Loucy (cell line): ENCODE data around the gene BHLHE23.

Experiments used
- H2AFZ ChIP-seq: fragments of 200-600 bp; sonication (generic); 2 replicates; pipeline ENCODE4 v1.6.0; 2016; ENCODE audit warnings: antibody characterized with exemption, mild to moderate bottlenecking, low read length, moderate library complexity
- H3F3A ChIP-seq: fragments of 200-600 bp; 2 replicates; pipeline ENCODE4 v1.6.0; 2016; ENCODE audit warnings: antibody characterized with exemption, low read depth, mild to moderate bottlenecking
- H3K27me3 ChIP-seq: fragments of 200-600 bp; sonication (generic); 2 replicates; pipeline ENCODE4 v1.6.1; 2014; ENCODE audit warnings: low read length, mild to moderate bottlenecking; ENCODE audit not compliant: insufficient read depth, poor library complexity, severe bottlenecking
- H3K36me3 ChIP-seq: fragments of 200-600 bp; sonication (generic); 2 replicates; pipeline ENCODE4 v1.6.1; 2016; ENCODE audit warnings: low read length; ENCODE audit not compliant: insufficient read depth
- H3K4me1 ChIP-seq: fragments of 200-600 bp; sonication (generic); 2 replicates; pipeline ENCODE4 v1.5.1; 2014; ENCODE audit warnings: low read length, mild to moderate bottlenecking; ENCODE audit not compliant: insufficient read depth, poor library complexity, severe bottlenecking
- H3K4me2 ChIP-seq: fragments of 200-600 bp; sonication (generic); 2 replicates; pipeline ENCODE4 v1.6.0; 2014; ENCODE audit warnings: antibody characterized with exemption, low read length, low read depth, mild to moderate bottlenecking; ENCODE audit not compliant: poor library complexity, severe bottlenecking
- H3K4me3 ChIP-seq: fragments of 200-600 bp; sonication (generic); 2 replicates; pipeline ENCODE4 v1.5.1; 2014; ENCODE audit warnings: low read length, mild to moderate bottlenecking, mixed read lengths; ENCODE audit not compliant: poor library complexity, severe bottlenecking
- H3K79me2 ChIP-seq: fragments of 200-600 bp; sonication (generic); 2 replicates; pipeline ENCODE4 v1.6.1; 2014; ENCODE audit warnings: low read length; ENCODE audit not compliant: insufficient read depth
- H3K9ac ChIP-seq: fragments of 200-600 bp; sonication (generic); 2 replicates; pipeline ENCODE4 v1.6.0; 2014; ENCODE audit warnings: mild to moderate bottlenecking, low read depth, low read length, moderate library complexity; ENCODE audit not compliant: poor library complexity, severe bottlenecking
- H3K9me2 ChIP-seq: fragments of 200-600 bp; sonication (generic); replicated peaks from 2 replicates; pipeline ENCODE4 v1.6.1; 2016; ENCODE audit warnings: low read depth, low read length, mixed read lengths
- H3K9me3 ChIP-seq: fragments of 200-600 bp; sonication (generic); 2 replicates; pipeline ENCODE4 v1.6.1; 2014; ENCODE audit warnings: mild to moderate bottlenecking, antibody characterized with exemption, low read length, low read depth; ENCODE audit not compliant: insufficient read depth
- H4K20me1 ChIP-seq: fragments of 200-600 bp; sonication (generic); 2 replicates; pipeline ENCODE4 v1.6.0; 2014; ENCODE audit warnings: antibody characterized with exemption, low read length, mild to moderate bottlenecking; ENCODE audit not compliant: insufficient read depth, poor library complexity, severe bottlenecking
- EZH2phosphoT487 ChIP-seq: fragments of 200-600 bp; IDR thresholded peaks from 2 replicates; pipeline ENCODE4 v1.6.1; 2018; ENCODE audit warnings: antibody characterized with exemption, mild to moderate bottlenecking, moderate library complexity, borderline replicate concordance
- TF ChIP-seq, protein P1 (sequence below): fragments of 200-600 bp; sonication (generic); conservative IDR thresholded peaks from 2 replicates; pipeline ENCODE4 v1.5.1; 2014; ENCODE audit warnings: mild to moderate bottlenecking, antibody characterized with exemption, low read length

Gene BHLHE23

DNA sequence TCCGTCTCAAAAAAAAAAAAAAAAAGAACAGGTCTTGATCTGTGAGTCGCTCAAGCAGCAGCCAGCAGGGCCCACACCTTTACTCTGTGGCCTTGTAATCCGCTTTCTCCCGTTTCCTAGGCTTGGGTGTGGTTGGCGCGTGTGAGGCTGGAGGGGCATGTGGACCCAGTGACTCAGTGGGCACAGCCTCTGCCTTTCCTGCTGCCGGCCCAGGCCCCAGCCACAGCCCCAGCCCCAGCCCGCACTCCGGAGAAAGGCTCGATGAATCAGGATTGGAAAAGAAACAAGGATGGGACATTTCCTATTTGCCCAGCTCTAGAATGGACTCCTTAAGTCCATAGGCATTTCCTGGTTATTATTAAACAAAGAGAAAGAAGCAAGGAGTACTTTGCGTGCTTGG, 4.3 kb downstream of the BHLHE23 start:
- Histone ChIP-seq H3K36me3 (no peaks in the 10 kb centered on the region), H3K4me3 (no peak overlapping the region), H4K20me1 (peaks cover 20% of the 10 kb centered on the region), H3K9me3 (no peaks in the 10 kb centered on the region), H3F3A (peaks cover 10% of the 10 kb centered on the region; the same call in 1 of the 2 replicates), H3K79me2 (peaks cover 56% of the 10 kb centered on the region), H3K4me2 (peak overlapping the region; percentile 84), H3K9ac (no peak overlapping the region), H3K27me3 (peaks cover 30% of the 10 kb centered on the region), H3K9me2 (no peaks in the 10 kb centered on the region), H3K4me1 (peaks cover 66% of the 10 kb centered on the region), H2AFZ (no peak overlapping the region)
- TF ChIP-seq, protein P1, sequence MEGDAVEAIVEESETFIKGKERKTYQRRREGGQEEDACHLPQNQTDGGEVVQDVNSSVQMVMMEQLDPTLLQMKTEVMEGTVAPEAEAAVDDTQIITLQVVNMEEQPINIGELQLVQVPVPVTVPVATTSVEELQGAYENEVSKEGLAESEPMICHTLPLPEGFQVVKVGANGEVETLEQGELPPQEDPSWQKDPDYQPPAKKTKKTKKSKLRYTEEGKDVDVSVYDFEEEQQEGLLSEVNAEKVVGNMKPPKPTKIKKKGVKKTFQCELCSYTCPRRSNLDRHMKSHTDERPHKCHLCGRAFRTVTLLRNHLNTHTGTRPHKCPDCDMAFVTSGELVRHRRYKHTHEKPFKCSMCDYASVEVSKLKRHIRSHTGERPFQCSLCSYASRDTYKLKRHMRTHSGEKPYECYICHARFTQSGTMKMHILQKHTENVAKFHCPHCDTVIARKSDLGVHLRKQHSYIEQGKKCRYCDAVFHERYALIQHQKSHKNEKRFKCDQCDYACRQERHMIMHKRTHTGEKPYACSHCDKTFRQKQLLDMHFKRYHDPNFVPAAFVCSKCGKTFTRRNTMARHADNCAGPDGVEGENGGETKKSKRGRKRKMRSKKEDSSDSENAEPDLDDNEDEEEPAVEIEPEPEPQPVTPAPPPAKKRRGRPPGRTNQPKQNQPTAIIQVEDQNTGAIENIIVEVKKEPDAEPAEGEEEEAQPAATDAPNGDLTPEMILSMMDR, result no peak
- TF ChIP-seq EZH2phosphoT487, result no peak

DNA sequence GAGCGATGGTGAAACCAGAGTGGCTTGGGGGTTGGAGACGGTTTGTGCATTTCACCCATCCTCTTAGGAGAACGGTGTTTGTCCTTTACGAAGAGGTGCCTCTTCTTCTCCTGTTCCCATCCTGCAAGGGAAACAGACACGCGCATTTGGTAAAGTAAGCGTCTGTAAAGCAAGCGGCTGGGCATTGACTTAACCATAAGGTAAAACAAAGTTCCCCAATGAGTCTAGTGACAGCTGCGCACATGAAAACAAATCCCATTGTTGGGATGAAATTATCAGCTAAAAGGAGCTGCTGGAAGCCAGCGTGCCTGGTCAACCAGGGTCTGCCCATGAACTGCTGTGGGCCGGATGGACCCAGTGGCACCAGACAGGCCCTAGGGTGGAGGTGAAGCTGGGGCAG, 5.8 kb downstream of the BHLHE23 start:
- Histone ChIP-seq H3K4me3 (no peak overlapping the region), H2AFZ (no peak overlapping the region), H4K20me1 (peaks cover 19% of the 10 kb centered on the region), H3K4me1 (peaks cover 61% of the 10 kb centered on the region), H3K9me2 (no peaks in the 10 kb centered on the region), H3K79me2 (peaks cover 47% of the 10 kb centered on the region), H3K9ac (peak overlapping the region; percentile 57), H3F3A (peaks cover 10% of the 10 kb centered on the region; the same call in 1 of the 2 replicates), H3K36me3 (no peaks in the 10 kb centered on the region), H3K27me3 (peaks cover 16% of the 10 kb centered on the region), H3K9me3 (no peaks in the 10 kb centered on the region), H3K4me2 (peak overlapping the region; percentile 69)
- TF ChIP-seq, protein P1, result no peak
- no peak for TF ChIP-seq EZH2phosphoT487

DNA sequence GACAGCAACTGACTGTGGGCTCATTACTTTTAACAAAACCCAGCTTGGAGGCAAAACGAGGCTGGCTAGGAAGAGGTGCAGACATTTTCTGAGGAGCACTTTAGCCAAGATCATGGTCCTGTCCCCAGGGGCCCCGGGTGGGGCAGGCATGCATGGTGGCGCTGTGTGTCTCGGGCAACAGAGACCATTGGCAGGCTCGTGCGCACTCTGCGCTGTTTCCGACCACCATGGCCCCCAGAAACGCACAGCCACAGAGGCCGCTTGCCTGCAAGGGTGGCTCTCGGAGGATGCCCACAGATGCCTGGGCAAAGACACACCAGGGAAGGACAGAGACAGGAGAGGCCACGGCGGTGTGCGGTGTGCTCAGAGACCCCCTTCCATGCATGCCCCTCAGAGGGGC, 6.7 kb downstream of the BHLHE23 start:
- no peaks in the 10 kb centered on the region for H3K36me3 ChIP-seq
- peak overlapping the region; percentile 38 for H2AFZ ChIP-seq
- peaks cover 10% of the 10 kb centered on the region; the same call in 1 of the 2 replicates for H3F3A ChIP-seq
- H4K20me1 ChIP-seq, result peaks cover 10% of the 10 kb centered on the region
- H3K9me3 ChIP-seq, result no peaks in the 10 kb centered on the region
- peak overlapping the region; percentile 69 for H3K4me2 ChIP-seq
- peaks cover 38% of the 10 kb centered on the region for H3K79me2 ChIP-seq
- H3K9me2 ChIP-seq, result no peaks in the 10 kb centered on the region
- TF ChIP-seq, protein P1, result no peak
- no peak for TF ChIP-seq EZH2phosphoT487
- peak overlapping the region; percentile 57 for H3K9ac ChIP-seq
- H3K27me3 ChIP-seq, result peaks cover 7% of the 10 kb centered on the region
- peak overlapping the region; percentile 62 for H3K4me3 ChIP-seq
- peaks cover 52% of the 10 kb centered on the region for H3K4me1 ChIP-seq
